AG20443 (cell line): ENCODE data around the gene FRMPD2.

Source experiments
- DNase-seq: peaks from one replicate; pipeline ENCODE4 v3.0.0; 2012; ENCODE audit warnings: low spot score, mixed read lengths

The FRMPD2 gene, protein sequence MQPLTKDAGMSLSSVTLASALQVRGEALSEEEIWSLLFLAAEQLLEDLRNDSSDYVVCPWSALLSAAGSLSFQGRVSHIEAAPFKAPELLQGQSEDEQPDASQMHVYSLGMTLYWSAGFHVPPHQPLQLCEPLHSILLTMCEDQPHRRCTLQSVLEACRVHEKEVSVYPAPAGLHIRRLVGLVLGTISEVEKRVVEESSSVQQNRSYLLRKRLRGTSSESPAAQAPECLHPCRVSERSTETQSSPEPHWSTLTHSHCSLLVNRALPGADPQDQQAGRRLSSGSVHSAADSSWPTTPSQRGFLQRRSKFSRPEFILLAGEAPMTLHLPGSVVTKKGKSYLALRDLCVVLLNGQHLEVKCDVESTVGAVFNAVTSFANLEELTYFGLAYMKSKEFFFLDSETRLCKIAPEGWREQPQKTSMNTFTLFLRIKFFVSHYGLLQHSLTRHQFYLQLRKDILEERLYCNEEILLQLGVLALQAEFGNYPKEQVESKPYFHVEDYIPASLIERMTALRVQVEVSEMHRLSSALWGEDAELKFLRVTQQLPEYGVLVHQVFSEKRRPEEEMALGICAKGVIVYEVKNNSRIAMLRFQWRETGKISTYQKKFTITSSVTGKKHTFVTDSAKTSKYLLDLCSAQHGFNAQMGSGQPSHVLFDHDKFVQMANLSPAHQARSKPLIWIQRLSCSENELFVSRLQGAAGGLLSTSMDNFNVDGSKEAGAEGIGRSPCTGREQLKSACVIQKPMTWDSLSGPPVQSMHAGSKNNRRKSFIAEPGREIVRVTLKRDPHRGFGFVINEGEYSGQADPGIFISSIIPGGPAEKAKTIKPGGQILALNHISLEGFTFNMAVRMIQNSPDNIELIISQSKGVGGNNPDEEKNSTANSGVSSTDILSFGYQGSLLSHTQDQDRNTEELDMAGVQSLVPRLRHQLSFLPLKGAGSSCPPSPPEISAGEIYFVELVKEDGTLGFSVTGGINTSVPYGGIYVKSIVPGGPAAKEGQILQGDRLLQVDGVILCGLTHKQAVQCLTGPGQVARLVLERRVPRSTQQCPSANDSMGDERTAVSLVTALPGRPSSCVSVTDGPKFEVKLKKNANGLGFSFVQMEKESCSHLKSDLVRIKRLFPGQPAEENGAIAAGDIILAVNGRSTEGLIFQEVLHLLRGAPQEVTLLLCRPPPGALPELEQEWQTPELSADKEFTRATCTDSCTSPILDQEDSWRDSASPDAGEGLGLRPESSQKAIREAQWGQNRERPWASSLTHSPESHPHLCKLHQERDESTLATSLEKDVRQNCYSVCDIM (N-terminal part only)

DNA sequence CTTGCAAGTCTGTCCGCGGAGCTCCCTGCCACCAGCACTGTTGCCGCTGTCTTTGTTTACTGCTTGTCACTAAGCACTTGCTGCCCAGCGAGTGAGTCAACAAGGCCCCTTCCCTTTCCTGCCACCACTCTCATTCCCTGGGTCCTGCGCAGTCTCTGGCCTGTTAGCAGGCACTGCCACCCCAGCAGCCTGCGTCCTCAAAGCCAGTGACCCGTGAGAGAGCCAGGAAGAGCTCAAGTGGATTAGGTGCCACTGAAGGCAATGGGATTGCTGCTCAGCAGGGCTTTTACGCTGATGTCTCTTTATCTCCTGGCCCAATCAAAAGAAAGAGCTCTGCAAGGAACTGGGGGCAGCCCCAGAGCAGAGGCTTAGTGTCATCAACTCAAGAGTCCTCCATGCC, at the start of gene FRMPD2:
FRMPD2 (minus strand) TSS at position 61 of the 400 bp plus-strand sequence. CDS start 129 bp downstream, outside the sequence.
- DNase-seq = peak; percentile 5

DNA sequence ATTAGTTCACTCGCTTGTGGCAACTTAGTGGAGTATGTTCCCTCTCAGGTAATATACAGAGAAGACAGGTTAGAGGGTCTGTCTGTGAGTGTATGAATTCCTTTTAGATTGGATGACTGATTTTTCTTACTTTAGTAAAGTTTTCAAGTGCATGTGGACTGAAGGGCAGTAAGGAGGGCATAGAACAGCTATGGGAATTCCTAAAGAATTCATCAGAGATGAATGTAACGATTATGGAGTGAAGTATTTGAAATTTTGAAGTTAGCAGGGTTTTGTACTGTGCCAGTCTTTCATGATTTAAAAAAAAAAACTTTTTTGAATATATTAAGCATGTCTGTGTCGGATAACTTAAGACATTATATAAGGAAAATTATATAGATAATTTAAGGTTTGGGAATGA, 47.5 kb upstream of the FRMPD2 start:
- DNase-seq = no peak

DNA sequence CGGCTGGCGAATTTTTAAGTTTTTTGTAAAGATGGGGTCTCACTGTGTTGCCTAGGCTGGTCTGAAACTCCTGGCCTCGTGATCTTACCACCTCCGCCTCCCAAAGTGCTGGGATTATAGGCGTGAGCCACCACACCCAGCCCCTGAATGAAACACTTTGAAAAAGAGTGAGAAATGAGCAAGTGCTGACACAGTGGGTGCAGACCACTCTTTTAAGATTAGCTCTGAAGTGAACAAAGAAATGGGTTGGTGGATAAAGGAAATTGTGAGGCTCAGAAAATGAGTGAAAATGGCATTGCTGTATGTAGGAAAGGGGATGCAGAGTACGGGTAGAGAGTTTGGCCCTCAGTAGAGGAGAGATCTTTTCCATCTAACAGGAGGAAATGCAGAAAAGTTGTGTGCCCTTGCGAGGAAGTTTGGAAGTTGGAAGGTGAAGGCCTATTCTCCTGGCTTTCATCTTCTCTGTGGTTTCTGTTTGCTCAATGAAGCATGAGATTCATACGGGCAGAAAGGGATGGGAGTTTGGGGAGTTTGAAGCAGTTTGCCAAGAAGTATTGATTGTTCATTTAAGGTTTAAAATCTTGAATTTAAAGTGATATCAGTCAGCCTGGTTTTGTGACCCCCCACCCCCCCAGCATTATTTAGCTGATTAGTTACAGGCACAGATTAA, 43.0 kb upstream of the FRMPD2 start:
- no peak for DNase-seq

DNA sequence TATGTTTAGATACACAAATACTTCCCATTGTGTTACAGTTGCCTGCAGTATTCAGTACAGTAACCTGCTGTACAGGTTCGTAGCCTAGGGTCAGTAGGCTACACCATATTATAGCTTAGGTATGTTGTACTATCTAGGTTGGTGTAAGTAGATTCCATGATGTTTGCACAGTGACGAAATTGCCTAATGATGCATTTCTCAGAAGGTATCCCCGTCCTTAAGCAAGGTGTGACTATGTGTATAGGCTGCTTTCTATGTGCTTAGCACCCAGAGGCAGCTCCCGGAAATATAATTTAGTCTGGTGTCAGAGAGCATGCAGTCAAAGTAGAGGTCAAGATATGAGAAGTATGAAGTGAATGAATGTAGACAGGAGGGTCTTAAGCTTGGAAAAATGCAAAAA, 41.7 kb upstream of the FRMPD2 start:
- no peak for DNase-seq

DNA sequence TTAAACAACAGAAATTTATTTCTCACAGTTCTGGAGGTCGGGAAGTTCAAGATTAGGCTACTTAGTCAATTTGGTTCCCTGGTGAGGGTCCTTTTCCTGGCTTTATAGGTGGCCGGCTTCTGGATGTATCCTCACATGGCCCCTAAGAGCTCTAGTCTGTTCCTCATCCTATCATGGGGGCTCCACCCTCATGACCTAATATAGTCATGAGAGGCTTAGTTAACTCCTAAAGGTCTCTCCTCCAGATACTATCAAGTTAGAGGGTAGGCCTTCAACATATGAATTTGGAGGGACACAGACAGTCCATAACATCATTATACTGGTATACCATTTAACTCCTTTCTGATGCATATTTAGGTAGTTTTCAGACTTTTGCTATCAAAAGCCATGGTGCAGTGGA, 39.6 kb upstream of the FRMPD2 start:
- DNase-seq = no peak

DNA sequence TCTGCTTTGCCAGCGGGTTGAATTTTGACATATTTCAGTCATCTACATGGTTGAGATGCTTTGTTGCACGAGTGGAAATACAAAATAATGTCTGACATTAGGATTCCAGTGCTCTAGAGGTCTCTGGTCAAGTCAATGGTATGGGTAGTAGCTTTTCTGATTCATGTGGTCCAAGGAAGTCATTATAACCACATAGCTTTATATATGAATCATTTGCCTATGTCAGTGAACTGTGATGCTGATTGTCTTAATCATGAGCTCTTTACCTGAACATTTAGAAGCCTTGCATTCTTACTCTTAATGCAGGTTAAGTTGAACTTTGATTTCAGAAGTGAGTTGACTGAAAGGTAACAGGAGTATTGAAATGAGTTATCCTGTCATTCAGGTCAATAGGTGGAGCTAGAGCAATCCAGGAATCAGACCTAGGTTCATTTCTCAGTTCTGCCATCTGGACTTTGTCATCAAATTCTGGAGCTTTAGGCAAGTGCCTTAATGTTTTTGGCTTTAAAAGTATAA, 35.3 kb upstream of the FRMPD2 start:
- DNase-seq = peak; percentile 33

DNA sequence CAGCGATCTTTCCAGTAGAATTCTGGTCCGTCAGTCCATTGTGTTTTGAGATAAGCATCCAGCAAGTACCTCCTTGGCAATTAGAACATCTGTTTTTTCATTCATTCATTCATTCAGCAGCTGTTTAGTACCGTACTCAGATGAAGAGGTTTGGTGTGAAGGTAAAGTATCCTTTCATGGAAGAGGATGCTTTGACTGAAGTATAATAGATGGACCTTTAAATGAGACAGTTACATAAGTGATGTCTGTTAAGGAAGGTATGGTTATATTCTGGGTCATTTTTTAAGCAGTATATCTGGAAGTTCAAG, 33.2 kb upstream of the FRMPD2 start:
- DNase-seq = no peak

DNA sequence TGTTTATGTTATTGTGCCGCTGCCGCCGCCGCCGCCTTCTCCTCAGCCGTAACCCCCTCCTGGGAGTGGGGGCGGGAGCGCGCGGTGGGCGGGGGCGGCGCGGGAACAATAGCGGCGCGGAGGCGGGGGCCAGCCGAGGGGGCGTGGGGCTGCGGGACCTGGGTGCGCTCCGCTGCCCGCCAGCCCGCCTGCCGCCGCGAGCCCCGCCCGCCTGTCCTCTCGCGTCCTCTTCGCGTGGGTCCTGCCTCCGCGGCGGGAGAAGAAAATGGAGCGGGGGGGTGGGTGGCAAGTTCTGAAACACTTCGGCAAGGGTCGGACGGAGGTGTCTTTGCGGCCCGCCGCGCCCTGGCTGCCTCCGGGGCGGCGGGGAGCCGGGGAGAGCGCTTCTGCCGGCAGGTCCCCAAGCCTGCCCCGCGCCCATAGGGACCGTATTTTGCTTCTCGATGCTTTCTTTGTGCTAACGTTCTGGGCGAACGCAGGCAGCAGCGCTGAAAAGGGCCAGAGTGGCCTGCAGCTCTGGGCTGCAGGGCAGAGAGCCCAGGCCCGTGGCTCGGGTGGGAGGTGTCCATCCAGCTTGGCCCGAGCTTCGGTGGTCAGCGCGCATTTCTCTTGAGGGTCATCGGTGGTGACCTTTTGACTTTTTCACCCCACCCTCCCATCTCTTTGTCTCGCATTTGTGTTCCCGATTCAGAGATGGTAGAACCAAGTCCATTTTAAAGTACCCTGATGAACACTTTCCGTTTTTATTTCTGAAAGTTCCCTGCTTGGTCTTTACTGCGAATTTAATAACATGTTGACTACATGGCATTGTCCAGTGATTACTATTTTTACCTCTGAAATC, 32.6 kb upstream of the FRMPD2 start:
- DNase-seq = peak; percentile 75

DNA sequence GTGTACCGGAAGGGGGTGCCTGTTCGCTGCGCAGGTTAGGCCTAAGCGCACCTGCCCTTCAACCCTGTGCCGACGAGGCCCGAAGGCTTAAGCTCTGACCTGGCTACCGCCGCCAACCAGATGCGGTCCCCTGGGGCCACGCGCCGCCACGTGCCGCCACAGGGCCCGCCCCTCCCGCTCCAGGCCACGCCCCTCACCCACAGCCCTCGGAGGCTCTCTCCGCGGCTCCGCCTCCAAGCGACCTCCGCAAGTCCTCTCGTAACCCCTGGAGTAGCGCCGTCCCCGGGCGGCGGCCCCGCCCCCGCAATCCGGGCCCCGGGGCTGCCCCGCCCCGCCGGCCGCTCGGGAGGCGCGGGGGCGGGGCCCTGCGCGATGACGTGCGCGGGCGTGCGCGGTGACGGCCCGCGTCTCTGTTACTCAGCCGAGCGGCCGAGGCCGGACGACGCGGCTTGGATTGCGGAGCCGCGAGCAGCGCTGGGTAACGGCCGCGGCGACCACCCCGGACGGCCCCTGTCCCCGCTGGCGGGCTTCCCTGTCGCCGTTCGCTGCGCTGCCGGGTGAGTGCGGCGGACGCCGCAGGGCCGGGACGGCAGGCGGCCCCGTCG, 31.9 kb upstream of the FRMPD2 start, which contains the start of gene MAPK8:
MAPK8 (plus strand) TSS at position 413 of the 605 bp plus-strand sequence. CDS start 94,984 bp downstream, outside the sequence.
- peak; percentile 100 for DNase-seq

DNA sequence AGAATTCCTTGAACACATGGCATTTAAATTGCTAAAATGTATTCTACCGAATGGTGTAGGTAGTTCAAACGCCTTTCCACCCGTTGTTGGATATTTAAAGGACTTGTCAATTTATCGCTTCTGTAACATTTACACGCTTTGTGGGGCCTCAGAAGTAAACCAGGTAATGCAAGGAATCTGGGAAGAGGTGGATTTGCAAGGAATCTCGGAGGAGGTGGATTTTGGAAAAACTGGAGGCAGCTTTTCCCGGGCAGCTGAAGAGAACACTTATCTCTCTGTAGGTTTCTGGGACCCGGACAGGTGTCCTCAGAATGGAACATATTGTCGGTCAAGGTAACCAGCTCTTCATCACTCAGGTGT, 31.4 kb upstream of the FRMPD2 start:
- DNase-seq = no peak

DNA sequence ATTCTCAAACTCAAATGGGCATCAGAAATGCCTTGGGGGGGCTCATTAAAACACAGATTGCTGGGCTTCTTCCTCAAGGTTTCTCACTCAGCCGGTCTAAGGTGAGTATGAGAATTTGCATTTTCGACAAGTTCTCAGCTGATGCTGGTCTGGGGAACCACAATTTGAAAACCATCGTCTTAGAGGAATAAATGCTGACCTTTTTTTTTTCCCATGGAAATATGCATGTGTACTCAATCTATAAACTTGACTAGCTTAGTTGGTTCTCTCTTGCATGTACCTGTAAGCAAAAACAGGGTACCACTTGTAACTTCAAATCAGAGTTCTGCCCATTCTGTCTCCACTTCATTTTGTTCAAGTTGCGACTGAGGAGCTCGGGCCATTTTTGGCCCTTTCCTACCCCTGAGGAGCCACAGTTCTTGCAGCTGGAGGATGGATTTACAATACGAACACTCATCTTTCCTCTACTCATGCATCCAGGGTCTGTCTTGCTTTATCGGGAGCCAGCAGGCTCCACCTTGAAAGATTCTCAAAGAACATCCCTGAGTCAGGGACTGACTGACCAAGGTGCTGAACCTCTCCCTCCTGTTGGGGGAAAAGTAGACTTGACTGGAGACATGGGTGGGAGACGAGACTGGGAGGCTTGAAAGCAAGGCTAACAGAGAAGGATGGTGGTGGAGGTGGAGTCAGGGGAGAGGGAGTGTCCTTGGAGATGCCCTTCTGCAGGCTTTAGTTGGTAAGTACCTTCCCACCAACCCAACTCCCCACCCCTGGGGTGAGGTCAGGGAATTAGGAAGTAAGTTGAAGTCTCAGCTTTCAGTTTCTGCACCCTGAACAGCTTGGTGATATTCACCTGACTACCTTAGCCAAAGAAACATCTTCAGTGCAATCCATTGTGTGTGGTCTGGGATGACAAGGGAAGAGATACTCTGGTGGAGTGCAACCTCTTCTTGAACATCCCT, 28.3 kb upstream of the FRMPD2 start:
- no peak for DNase-seq

DNA sequence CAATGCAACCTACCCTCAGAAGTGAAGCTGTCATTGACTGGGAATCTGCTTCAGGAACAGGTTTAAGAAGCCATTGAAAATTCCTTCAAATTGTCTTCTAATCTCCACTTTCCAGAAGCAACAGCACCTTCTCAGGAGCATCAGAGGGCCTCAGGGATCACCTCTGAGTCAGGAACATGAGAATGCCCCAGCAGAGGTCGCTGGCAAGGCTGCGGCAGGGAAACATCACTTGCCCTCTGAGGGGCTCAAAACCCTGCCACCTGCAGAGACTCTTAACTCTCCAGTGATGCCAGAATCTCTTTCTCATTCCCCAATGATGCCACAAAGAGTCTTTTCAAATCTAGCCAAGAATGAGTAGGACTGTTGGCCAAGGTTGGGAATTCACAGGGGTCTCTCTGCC, 26.1 kb upstream of the FRMPD2 start:
- no peak for DNase-seq

DNA sequence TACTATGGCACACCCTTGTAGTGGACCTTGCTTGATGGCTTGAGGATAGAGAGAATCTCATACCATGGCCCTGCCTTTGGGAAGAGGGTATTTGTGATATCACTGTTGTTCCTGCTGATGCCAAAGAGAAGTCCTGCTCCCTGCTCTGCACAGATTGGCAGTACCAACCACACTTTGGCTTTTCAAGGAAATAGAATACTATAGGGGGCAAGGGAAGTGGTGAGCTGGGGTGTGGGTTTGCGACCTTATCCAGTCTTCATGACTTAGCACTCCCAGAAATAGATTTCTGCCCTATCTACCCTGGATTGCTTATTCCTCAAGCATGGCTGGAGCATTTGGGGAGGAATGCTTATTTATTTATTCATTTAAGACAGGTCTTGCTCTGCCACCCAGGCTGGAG, 25.2 kb upstream of the FRMPD2 start:
- DNase-seq = no peak

DNA sequence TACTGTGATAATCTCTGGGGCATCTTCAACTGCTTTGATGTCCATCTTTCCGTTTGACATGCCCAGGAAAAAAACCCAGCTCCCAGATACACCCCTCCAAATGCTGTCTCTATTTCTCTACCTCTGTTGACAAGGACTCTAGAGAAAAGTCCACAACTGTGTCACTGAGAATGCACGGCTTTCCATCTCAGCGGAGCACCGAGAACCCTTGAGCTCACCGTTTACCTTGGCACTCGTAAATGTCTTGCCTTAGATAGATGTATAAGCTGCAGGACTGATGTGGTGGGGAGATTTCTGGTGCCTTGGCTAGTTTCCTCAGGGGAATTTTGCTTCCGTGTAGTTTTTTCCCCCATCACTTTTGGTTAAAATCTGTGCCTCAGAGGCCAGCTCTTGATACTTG, 24.6 kb upstream of the FRMPD2 start:
- DNase-seq = no peak

DNA sequence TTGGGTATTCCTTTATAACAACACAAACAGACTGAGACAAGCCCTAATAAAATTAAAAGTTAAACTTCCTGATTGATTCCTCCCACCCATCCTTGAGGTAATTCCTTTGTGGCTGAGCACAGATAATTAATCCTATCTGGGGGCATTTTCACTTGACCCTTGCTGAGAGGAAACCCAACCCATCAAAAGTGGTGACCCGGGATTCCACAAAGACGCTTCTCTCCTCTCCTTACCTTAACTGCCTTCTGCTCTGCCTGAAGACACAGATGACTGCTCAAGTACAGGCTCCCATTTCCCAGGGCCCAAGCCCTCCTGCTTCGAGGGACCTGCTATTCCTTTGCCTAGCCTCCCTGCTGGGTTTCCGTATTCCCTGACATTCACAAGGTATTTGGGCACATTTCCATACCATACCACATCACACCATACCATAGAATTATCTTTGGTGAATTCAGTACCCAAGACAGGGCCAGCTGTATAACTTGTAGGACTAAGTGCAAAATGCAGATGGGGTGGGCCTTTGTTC, 22.1 kb upstream of the FRMPD2 start:
- DNase-seq = no peak

DNA sequence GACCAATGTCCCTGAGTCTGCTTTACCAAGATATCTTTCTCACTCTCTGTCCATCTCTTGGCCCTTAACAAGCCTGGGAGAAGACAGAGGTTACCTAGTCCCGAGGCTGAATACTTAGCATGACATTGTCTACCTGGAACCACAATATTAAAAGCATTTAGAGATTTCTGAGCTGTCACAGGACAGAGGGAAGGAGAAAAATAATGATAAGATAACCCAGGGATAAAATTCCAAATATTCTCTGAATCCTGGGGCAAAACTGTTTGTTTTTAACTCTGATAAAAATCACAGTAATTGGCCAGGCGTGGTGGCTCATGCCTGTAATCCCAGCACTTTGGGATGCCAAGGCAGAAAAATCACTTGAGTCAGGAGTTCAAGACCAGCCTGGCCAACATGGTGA, 19.9 kb upstream of the FRMPD2 start:
- DNase-seq = no peak

DNA sequence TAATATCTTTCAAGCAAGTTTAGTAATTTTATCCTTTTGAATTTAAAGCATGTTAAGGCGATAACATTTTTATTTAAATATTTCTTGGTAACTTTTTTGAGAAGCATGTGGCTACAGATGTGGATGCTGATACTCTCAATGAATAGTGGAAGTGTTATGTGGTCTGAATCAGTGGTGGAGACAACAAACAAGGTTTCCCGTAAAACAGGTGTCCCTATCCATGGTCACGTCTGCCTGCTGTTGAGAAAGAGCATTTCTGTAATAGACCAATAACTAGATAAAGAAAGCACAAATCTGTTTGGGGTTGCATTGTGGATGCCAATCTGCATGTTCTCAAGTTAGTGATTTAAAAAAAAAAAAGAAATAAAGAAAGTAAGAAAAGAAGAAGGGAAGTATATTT, 18.1 kb upstream of the FRMPD2 start:
- DNase-seq = no peak

DNA sequence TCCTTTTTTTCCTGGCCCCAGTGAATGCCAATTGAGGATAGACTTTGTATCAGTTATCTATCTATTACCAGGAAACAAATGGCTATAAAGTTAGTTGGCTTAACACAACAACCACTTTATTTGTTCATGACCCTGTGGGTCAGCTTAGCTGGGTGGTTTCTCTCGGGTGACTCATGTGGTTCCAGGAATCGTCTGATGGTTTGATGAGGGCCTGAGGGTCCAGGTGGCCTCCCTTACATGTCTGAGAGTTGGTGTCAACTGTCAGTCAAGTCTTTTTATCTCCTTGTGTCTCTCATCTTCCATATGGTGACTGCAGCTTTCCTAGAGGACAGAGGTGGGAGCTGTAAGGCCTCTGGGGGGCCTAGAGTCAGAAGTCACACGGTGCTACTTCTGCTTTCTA, 16.7 kb upstream of the FRMPD2 start:
- DNase-seq = no peak

DNA sequence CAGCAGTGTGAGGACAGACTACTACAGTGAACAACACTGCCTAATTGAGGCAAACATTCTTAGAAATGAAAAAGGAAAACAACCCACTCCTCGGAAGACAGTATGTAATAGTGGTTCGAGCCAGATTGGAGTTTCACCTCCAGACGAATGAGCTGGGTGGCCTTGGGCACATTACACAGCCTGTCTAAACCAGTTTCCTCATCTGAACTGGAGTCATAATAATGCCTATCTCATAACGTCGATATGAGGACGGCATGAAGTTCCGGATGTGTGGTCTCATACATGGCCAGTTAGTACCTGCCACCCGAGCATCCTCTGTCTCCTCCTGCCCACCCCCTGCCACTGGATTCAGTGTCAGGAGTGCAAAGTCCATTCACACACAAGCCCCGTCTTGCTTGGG, 15.8 kb upstream of the FRMPD2 start:
- DNase-seq = no peak
